ENCODE measurements around the gene RAE1.

GRCh38 chr20:57329608-57330221 lies 21.3 kb upstream of the RAE1 start, which contains the start of gene SPO11:
- no peak for TF ChIP-seq POLR2A (IDR thresholded peaks at IDR 0.05)
- TF ChIP-seq, protein P1, sequence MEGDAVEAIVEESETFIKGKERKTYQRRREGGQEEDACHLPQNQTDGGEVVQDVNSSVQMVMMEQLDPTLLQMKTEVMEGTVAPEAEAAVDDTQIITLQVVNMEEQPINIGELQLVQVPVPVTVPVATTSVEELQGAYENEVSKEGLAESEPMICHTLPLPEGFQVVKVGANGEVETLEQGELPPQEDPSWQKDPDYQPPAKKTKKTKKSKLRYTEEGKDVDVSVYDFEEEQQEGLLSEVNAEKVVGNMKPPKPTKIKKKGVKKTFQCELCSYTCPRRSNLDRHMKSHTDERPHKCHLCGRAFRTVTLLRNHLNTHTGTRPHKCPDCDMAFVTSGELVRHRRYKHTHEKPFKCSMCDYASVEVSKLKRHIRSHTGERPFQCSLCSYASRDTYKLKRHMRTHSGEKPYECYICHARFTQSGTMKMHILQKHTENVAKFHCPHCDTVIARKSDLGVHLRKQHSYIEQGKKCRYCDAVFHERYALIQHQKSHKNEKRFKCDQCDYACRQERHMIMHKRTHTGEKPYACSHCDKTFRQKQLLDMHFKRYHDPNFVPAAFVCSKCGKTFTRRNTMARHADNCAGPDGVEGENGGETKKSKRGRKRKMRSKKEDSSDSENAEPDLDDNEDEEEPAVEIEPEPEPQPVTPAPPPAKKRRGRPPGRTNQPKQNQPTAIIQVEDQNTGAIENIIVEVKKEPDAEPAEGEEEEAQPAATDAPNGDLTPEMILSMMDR (IDR thresholded peaks at IDR 0.05): no peak

All from lower leg skin (tissue), 3 donors.